ENCODE data around the gene ERF. TPM values are rescaled to one million over a fixed set of nuclear protein-coding genes. Genes with fewer than 3 reads are reported as not detected.
A peak's percentile ranks its signal among the peaks of the same experiment; 100 is the strongest.

The ERF gene
- total RNA-seq, 6 experiments from 2014 or later = 74.7 to 87.8 (median 78.8) TPM

DNA sequence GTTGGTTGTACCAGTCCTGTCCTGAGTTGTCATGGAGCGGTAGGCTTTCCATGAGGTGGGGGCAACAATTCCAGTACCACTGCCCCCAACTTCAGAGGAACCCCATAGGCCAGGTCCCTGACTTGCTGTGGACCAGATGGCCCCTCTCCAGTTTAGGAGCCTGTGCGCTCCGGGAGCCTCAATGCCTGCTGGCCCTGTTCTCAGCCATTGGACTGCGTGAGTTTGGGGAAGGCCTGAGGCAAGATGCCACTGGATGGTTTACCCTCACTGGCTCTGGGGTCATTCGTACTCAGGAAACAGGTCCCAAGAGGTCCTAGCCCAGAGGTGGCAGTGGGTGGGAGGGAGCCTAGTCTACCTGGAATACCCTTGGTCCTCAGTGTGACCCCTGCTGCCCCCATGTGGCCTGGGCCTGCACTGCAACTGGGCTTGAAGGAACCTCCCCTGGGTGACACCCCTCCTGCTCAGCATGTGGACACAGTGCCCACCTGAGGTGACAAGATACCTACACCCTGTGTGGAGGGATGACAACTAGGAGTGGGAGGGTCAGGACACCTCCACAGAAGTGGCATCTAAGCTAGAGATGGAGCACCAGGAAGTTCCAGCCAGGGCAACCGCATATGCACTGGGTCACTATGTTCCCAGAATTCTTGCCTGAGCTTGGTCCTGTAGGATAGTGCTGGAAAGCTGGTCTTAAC is 41.0 kb upstream of the ERF start:
- H3K36me3 Mint-ChIP-seq (ENCODE audit: low read depth) = peaks cover 10% of the 10 kb centered on the region; the same call in 1 of the 2 replicates
- H3K27ac Mint-ChIP-seq = no peak overlapping the region
- DNase-seq = peak; percentile 38

DNA sequence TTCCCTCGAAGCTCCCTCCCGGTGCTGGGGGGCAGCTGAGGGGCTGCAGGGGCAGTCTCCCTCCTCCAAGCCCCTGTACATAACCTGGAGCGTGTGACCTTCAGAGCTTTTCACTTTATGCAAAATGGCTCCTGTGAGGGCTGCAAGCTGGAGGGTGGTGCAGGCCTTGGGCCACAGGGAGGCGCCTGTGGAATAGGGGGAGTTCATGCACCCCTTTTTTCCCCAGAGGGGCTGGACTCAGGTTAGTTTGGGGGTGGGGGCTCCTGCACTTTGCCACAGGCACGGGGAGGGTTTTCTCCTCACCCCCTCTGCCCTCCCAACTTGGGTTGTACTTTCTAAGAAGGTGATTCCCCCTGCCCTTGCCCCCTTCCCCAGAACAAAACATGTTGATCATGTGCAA is 40.4 kb upstream of the ERF start:
- no peaks in the 10 kb centered on the region; the same call in 1 of the 2 replicates for H3K27me3 Mint-ChIP-seq (ENCODE audit: insufficient read depth)
- H3K36me3 Mint-ChIP-seq (ENCODE audit: low read depth) = peaks cover 10% of the 10 kb centered on the region; the same call in 1 of the 2 replicates
- H3K4me1 Mint-ChIP-seq (ENCODE audit: low read depth) = no peaks in the 10 kb centered on the region
- TF ChIP-seq CTCF (IDR thresholded peaks at IDR 0.05) = no peak
- H3K4me3 Mint-ChIP-seq = no peak overlapping the region
- H3K9me3 Mint-ChIP-seq = no peaks in the 10 kb centered on the region
- no peak for DNase-seq
- H3K27ac Mint-ChIP-seq = no peak overlapping the region

More for the DNA sequence above, 41.0 kb upstream of the ERF start:
- Mint-ChIP-seq H3K27me3 (ENCODE audit: insufficient read depth) (no peaks in the 10 kb centered on the region; the same call in 1 of the 2 replicates), H3K4me3 (no peak overlapping the region; the same call in 1 of the 2 replicates), H3K4me1 (ENCODE audit: low read depth) (peaks cover under 1% of the 10 kb centered on the region; the same call in 1 of the 2 replicates), H3K9me3 (no peaks in the 10 kb centered on the region)
- TF ChIP-seq CTCF (IDR thresholded peaks at IDR 0.05) = peak; percentile 92

DNA sequence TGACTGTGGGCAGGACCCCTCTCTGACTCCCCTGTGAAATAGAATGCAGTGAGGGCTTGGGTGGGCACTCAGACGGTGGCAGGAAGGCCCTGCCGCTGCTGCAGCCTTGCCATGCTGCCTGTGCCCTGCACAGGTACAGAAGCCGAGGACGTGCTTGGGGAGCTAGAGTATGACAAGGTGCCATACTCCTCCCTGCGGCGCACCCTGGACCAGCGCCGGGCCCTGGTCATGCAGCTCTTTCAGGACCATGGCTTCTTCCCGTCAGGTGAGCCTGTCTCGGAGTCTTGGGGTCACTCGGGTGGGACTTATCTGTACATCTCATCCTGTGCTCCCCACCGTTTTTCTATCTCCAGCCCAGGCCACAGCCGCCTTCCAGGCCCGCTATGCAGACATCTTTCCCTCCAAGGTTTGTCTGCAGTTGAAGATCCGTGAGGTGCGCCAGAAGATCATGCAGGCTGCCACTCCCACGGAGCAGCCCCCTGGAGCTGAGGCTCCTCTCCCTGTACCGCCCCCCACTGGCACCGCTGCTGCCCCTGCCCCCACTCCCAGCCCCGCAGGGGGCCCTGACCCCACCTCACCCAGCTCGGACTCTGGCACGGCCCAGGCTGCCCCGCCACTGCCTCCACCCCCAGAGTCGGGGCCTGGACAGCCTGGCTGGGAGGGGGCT is 39.7 kb upstream of the ERF start:
- DNase-seq = no peak
- Mint-ChIP-seq H3K9me3 (no peaks in the 10 kb centered on the region), H3K4me1 (ENCODE audit: low read depth) (no peaks in the 10 kb centered on the region), H3K4me3 (no peak overlapping the region), H3K36me3 (ENCODE audit: low read depth) (peaks cover 10% of the 10 kb centered on the region; the same call in 1 of the 2 replicates), H3K27me3 (ENCODE audit: insufficient read depth) (no peaks in the 10 kb centered on the region; the same call in 1 of the 2 replicates), H3K27ac (no peak overlapping the region)
- TF ChIP-seq CTCF (IDR thresholded peaks at IDR 0.05) = no peak

- peaks cover 10% of the 10 kb centered on the region; the same call in 1 of the 2 replicates for H3K36me3 Mint-ChIP-seq (ENCODE audit: low read depth)
- no peak overlapping the region for H3K4me3 Mint-ChIP-seq
- no peaks in the 10 kb centered on the region for H3K9me3 Mint-ChIP-seq
- no peaks in the 10 kb centered on the region for H3K4me1 Mint-ChIP-seq (ENCODE audit: low read depth)
- H3K27ac Mint-ChIP-seq = no peak overlapping the region
- TF ChIP-seq CTCF (IDR thresholded peaks at IDR 0.05) = no peak
- peaks cover 2% of the 10 kb centered on the region for H3K27me3 Mint-ChIP-seq (ENCODE audit: insufficient read depth)
- DNase-seq = no peak
Observed at GRCh38 chr19:42293948-42294347, 39.0 kb upstream of the ERF start.

DNA sequence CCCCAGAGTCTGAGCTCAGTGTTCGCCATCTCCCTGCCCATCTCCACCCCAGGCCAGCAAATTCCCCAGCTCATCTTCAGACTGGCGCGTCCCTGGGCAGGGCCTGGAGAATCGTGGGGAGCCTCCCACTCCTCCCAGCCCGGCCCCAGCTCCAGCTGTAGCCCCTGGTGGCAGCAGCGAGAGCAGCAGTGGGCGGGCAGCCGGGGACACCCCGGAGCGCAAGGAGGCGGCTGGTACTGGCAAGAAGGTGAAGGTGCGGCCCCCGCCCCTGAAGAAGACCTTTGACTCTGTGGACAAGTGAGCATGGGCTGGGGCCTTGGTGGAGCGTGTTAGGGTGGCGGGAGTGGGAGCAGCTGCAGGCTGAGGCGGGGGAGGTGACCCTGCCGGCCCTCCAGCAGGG is 38.6 kb upstream of the ERF start:
- Mint-ChIP-seq H3K27me3 (ENCODE audit: insufficient read depth) (peaks cover 2% of the 10 kb centered on the region), H3K36me3 (ENCODE audit: low read depth) (peaks cover 10% of the 10 kb centered on the region; the same call in 1 of the 2 replicates), H3K27ac (no peak overlapping the region), H3K4me1 (ENCODE audit: low read depth) (no peaks in the 10 kb centered on the region), H3K4me3 (no peak overlapping the region), H3K9me3 (no peaks in the 10 kb centered on the region)
- DNase-seq = no peak
- peak; percentile 44 for TF ChIP-seq CTCF (IDR thresholded peaks at IDR 0.05)
